GM12872 (cell line): ENCODE results near the gene DOCK9.

ENCODE experiments used
- TF ChIP-seq, protein P1 (sequence below): IDR thresholded peaks from 3 replicates; pipeline ENCODE4 v1.5.1; 2011; ENCODE audit warnings: low read depth, mild to moderate bottlenecking, low read length, moderate library complexity; ENCODE audit not compliant: insufficient read depth

The DOCK9 gene

DNA sequence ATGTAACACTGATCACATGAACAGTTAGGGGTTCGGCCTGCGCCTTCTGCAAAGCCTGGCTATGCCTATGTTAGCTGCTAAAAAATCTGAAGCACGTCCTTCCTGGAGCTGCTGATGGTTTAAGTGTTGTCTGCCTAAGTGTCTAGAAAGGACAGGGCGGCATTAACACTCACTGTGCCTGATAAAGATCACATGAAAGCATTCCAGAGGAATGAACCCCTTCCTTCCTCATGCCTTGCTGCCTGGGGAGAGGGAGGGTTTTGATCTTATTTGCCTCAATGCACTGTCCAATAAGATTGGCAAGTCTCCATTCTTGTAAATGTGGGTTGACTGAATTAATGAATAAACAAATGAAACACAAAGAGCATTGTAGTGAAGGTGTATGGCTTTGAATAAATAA, 5.2 kb downstream of the DOCK9 start:
- TF ChIP-seq, protein P1, sequence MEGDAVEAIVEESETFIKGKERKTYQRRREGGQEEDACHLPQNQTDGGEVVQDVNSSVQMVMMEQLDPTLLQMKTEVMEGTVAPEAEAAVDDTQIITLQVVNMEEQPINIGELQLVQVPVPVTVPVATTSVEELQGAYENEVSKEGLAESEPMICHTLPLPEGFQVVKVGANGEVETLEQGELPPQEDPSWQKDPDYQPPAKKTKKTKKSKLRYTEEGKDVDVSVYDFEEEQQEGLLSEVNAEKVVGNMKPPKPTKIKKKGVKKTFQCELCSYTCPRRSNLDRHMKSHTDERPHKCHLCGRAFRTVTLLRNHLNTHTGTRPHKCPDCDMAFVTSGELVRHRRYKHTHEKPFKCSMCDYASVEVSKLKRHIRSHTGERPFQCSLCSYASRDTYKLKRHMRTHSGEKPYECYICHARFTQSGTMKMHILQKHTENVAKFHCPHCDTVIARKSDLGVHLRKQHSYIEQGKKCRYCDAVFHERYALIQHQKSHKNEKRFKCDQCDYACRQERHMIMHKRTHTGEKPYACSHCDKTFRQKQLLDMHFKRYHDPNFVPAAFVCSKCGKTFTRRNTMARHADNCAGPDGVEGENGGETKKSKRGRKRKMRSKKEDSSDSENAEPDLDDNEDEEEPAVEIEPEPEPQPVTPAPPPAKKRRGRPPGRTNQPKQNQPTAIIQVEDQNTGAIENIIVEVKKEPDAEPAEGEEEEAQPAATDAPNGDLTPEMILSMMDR: no peak

DNA sequence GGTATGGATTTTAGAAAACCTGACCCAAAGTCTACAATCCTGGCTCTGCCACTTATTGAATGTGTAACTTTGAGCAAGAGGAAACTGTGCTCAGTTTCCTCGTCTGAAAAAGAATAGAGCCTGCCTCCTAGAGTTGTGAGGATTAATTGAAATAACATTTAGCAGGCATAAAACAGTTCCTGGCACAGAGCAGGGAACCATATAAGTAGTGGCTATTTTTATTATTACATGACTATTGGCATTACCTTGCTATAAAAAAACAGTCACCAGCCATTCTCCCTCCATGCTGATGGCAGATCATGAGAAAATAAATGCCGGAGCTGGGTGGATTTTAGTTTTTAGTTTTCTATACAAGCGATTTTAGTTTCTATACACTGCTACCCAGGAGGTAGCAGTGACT, 5.8 kb downstream of the DOCK9 start:
- TF ChIP-seq, protein P1: no peak

GRCh38 chr13:98970330-98970729, 7.5 kb downstream of the DOCK9 start:
- TF ChIP-seq, protein P1: no peak

- TF ChIP-seq, protein P1: no peak
These were observed 10.4 kb downstream of the DOCK9 start for GRCh38 chr13:98967491-98967890.

- TF ChIP-seq, protein P1: no peak
These were observed 11.8 kb downstream of the DOCK9 start for GRCh38 chr13:98966019-98966418.

GRCh38 chr13:98965325-98965724, 12.5 kb downstream of the DOCK9 start:
- TF ChIP-seq, protein P1: no peak

GRCh38 chr13:98963917-98964316, 13.9 kb downstream of the DOCK9 start:
- TF ChIP-seq, protein P1: no peak

GRCh38 chr13:98962901-98963590, 14.8 kb downstream of the DOCK9 start:
- TF ChIP-seq, protein P1: no peak
